SKM-1 treated with dmso at 0.1 percent for 144 hours (cell line): Measurements from ENCODE around the gene LRRC3.
"Not testable (repeated sequence)": the region's sequence is repeated elsewhere in the genome, so short reads cannot be mapped to it uniquely, and the experiment has no call there.

Source experiments
- DNase-seq: peaks from one replicate; lab custom pipeline; 2025; ENCODE audit not compliant: unreplicated experiment; lab: John Stamatoyannopoulos, UW

LRRC3 gene, protein sequence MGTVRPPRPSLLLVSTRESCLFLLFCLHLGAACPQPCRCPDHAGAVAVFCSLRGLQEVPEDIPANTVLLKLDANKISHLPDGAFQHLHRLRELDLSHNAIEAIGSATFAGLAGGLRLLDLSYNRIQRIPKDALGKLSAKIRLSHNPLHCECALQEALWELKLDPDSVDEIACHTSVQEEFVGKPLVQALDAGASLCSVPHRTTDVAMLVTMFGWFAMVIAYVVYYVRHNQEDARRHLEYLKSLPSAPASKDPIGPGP

DNA sequence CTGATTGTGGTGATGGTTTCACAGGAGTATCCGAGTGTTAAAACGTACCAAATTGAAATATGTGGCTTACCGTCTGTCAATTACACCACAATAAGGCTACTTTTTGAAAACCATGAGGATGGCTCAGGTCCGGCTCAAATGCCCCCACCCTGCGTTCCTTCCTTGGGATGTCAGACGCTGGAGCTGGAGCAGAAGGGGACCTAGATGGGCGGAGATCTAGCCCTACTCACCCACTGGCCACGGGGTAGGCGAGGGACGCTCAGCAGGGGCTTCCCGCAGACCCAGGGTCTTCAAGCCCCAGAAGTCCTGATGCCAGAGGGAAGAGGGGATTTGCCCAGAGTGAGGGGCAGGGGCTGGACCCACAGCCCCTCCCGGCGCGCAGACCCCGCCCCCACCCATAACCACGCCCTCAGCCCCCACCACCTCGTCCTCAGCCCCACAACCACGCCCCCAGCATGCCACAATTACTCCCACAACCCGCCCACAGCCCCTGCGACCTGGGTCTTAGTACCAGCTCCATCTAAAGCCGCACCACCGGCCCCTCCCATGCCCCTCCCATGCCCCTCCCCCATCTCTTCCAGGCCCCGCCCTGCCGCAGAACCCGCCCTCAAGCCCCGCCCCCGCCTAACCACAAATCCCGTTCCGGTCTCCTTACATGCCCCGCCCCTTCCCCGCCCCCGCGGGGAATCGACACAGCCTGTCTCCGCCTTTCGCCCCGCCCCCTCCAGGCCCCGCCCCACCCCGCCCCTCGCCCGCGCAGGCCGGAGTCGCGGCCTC lies at the start of gene LRRC3:
TSS of gene LRRC3 (plus strand) at position 764 of the 777 bp plus-strand sequence. CDS start 1,135 bp downstream, outside the sequence.
- DNase-seq = peak; percentile 74

DNA sequence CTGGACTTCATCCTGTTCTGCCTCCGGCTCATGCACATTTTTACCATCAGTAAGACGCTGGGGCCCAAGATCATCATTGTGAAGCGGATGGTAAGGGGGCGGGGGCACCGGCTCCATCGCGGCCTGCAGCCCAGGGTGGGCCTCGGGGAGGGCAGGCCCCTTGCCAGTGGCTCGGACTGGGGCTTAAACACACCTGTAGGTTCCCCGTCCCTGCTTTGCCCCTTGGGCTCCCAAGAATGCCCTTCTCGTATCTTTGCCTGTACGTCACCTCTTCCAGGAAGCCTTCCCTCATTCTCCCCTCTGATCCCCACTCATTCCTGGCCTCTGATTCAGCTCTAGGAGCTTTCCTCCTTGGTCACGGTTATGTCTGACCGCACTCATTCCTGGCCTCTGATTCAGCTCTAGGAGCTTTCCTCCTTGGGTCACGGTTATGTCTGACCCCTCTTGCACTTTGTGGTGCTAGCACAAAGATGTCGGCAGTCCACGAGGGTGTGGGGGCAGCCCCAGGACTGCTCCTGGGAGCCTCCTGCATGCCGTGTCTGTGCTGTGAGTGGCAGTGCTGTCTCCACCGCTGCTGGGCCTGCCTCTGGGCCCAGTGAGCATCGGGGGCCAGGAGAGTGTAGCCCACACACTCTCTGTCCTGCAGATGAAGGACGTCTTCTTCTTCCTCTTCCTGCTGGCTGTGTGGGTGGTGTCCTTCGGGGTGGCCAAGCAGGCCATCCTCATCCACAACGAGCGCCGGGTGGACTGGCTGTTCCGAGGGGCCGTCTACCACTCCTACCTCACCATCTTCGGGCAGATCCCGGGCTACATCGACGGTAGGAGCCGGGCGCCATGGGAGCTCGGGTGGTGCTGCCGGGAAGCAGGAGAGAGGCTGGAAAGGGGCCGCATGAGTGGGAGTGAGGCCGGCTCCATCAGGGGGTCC lies 49.1 kb upstream of the LRRC3 start:
- no peak for DNase-seq

DNA sequence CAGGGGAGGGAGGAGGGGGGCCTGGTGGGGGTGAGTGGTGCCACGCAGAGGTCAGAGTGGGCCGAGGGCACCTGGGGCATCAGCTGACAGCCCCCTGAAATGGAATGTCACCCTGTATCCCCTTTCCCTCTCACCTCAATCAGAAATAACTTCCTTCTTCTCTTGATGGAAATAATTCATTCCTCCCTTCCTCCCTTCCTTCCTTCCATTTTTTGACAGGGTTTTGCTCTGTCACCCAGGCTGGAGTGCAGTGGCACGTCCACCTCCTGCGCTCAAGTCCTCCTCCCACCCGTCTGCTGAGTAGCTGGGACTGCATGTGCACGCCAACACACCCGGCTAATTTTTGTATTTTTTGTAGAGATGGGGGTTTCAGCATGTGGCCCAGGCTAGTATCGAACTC lies 48.4 kb upstream of the LRRC3 start:
- no peak for DNase-seq

DNA sequence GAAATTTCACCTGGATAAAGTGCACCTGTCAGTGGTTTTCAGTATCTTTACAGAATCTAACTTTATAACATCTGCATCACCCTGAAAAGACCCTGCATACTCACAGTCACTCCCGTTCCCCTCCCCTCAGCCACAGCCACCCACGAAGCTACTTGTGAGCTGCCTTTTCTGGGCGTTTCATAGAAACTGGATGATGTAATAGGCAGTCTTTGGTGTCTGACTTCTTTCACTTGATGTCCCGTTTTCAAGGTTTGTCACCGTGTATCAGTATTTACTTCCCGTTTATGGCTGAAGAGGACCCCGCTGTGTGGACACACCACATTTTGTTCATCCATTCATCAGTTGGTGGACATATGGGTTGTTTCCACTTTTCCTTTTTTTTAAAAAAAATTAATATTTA lies 47.8 kb upstream of the LRRC3 start:
- DNase-seq = no peak

DNA sequence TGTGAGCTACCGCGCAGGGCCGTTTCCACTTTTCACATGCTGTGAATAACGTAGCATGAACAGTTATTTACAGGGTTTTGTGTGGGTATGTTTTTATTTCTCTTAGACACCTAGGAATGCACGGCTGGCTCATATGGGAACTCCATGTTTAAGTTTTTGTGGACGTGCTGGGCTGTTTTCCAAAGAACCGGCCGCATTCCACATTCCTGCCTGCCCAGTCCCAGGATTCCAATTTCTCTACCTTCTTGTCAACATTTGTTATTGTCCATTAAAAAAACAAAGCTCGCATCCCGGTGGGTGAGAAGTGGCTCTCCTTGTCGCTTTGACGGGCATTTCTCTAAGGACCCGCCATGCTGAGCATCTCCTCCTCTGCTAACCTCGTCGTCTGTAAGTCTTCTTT lies 47.1 kb upstream of the LRRC3 start:
- DNase-seq = no peak

DNA sequence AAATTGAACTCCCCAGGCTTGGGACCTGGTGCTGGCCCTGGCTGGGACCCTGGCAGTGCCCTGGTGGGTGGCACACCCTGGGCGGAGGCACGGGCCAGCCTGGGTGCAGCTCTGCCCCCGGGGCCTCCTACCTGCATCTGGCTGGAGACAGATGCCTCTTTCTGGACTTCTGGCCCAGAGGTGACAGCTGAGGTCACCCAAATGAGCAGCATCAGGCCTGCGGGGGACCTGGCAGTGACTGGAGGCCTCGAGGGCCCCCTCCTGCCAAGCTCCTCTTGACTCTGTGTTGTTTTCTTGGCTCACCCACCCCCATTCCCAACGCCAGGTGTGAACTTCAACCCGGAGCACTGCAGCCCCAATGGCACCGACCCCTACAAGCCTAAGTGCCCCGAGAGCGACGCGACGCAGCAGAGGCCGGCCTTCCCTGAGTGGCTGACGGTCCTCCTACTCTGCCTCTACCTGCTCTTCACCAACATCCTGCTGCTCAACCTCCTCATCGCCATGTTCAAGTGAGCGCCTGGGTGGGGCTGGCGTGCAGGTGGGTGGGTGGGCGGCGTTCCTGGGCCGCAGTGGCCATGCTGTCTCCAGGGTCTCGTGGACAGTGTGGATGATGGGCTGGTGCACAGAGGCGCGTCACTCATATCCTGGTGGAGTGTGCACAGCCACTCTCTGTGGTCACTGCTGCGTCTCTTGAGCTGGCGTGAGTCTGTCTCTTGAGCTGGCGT lies 41.6 kb upstream of the LRRC3 start:
- DNase-seq = no peak

DNA sequence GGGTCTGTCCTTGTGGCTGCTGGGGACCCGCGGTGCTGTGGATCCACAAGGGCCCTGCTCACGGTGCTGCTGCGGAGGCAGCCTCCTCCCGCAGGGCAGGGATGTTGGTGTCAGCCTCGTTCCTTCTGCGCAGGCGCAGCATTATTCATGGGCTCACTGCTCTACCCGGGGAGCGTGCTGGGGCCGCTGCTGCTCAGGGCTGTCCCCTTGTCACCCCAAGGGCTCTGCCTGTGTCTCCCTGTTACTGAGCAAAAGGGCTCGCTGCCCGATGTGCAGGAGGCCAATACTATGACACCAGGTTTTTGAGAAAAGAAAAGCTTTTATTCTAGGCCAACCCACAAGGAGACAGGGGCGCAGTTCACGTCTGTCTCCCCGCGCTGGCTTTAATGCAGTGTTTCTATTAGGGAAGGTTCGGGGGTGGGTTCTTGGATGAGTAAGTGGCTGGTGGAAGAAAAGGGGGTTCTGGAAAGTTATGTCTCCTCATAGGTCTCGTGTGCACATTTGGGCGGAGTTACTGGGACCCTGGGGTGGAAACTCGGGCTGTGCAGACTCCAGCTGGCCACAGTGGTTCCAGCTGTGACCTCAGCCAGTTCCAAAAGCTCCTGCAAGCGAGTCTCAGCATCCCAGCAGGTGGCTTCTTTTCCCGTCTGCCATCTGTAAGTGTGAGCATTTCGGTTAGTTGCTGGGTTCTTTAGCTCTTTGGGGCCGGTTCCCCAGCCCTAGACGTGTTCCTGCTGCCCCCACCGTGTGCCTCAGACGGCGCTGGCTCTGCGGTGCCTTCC lies 40.8 kb upstream of the LRRC3 start:
- no peak for DNase-seq

DNA sequence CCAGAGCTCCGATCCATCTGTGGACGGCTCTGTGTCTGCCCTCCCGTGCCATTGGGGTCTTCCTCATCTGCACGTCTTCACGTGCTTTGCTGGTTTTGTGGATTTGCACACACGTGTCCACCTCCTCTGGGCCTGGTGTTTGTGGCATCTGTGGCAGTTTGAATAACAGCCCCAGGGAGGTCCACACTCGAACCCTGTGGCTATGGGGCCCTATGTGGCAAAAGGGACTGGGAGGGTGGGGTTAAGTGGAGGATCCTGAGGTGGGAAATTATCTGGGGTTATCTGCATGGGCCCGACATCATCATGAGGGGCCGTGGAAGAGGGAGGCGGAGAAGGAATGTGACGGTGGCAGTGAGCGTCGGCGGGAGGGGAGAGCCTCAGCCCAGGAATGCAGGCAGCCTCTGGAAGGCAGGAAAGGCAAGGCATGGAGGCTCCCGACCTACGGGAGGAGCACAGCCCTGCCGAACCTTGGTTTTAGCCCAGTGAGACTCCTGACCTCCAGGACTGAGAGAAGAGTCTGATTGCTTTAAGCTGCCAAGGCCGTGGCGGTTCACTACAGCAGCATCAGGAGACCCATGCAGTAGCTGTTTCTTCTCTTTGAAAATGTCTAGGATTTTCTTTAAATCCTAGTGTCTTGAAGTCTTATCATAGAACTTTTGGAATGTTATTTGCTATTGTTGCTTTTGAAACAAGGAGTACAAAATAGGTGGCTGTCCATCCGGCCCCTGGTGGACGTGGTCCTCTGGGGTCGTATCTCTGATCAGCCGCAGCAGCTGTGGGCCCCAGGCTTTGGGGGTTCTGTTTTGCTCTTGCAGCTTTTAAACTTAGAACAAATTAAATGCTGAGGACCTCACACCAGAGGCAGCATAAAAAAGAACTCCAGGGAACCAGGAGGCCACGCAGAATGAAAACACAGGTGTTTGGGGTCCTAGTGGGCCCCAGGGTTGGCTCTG lies 40.0 kb upstream of the LRRC3 start:
- DNase-seq = no peak

DNA sequence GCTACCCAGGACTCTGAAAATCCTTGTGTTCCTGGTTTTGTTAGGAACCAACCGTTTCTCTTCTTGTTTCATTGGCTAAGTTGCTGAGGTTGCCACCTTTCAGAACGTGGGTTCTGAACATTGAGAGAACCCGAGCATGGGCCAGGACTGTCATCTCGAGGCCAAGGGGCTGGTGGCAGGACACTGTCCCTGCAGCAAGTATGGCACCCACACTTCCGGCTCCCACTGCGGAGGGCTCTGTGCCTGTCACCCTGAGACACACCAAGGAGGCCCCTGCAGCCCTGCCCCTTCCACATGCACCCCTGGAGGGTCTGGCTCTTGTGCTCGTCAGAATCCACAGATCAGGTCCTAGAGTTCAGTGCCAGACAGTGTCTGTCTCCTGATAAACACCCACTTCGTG lies 39.1 kb upstream of the LRRC3 start:
- DNase-seq = no peak

DNA sequence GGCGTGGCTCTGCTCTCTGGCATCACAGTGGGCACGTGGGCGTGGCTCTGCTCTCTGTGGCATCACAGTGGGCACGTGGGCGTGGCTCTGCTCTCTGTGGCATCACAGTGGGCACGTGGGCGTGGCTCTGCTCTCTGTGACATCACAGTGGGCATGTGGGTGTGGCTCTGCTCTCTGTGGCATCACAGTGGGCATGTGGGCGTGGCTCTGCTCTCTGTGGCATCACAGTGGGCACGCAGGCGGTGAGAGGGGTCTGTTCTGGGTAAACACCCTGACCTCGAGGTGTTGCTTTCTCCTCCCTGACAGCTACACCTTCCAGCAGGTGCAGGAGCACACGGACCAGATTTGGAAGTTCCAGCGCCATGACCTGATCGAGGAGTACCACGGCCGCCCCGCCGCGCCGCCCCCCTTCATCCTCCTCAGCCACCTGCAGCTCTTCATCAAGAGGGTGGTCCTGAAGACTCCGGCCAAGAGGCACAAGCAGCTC lies 37.6 kb upstream of the LRRC3 start:
- DNase-seq = not testable (repeated sequence)

DNA sequence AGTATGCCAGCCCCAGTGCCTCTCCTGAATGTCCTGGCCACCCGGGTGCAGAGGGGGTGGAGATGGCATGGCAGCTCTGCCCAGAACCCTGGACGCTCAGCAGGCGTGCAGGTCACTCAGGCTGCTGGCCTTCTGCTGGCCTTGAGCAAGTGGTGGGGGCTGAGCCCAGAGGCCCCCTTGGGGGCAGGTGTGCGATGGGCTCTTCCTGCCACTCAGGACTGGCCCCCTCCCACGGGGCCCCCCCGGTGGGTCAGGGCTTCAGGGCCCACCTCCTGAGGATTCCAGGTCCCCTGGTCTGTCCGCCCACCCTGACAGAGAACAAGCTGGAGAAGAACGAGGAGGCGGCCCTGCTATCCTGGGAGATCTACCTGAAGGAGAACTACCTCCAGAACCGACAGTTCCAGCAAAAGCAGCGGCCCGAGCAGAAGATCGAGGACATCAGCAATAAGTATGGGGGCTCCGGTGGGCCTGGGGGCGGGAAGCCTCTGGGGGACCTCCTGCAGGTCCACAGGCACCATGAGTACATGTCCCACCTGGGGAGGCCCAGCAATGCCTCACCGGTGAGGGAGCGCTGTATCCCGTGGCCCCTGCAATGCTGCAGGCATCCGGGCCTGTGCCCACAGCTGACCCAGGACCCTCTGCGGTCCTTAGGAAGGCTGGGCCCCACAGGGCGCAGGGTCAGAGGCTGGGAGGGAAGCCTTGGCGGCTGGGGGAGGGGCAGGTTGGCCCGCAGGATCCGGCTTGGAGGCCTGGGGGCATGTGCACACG lies 37.0 kb upstream of the LRRC3 start:
- no peak for DNase-seq

DNA sequence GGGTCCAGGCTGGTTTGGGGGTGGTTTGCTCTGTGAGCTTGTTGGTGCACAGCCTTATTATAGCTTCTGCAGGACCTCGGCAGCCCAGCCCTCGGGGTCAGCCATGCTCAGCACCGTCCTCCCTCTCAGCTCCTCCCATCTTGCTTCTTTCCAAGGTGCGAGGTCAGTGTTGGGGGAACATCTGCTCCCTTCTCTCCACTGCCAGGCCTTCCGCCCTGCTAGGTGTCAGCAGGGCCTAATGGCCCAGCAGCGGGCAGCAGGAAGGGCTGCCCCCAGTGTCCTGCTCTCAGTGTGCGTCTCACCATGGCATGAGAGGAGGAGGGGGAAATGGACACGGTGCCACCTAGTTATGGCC lies 36.5 kb upstream of the LRRC3 start:
- DNase-seq = no peak

DNA sequence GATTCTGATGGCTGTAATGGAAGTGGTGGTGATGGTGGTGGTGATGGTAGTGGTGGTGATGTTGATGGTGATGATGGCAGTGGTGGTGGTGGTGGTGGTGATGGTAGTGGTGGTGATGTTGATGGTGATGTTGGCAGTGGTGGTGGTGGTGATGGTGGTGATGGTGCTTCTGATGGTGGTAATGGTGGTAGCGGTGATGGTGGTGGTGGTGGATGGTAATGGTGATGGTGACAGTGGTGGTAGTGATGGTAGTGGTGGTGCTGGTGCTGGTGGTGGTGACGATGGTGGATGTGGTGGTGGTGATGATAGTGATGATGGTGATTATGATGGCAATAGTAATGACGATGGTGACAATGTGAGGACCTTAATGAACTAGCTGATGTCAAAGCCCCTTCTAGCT lies 35.6 kb upstream of the LRRC3 start:
- no peak for DNase-seq

DNA sequence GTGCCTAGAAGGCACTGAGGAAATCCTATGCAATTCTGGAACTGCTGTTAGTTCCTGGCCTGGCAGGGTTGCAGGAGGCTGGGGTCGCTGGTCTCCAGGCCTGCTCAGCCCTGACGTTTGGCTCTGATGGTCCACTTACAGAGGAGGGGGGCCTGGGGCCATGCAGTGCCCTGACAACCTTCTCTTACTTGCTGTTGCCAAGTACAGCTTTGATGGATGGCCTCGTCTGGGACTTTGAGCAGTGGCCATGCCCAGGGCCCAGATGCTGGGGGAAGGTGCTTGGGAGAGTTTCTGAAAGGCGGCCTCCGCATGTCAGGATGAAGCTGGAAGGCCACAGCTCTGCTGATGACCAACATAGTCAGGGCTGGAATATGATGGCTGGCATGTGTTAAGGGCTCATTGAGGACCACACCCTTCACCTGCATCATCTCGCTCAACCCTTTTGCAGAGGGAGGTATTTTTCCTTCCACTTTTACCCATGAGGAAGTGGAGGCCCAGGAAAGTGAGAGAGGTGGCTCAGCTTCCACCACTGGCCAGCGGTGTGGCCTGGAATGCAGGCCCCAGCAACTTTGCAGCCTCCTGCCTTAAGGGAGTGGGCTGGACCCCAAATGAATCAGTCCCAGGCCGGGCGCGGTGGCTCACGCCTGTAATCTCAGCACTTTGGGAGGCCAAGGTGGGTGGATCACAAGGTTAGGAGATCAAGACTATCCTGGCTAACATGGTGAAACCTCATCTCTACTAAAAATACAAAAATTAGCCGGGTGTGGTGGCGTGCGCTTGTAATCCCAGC lies 34.7 kb upstream of the LRRC3 start:
- DNase-seq = no peak

DNA sequence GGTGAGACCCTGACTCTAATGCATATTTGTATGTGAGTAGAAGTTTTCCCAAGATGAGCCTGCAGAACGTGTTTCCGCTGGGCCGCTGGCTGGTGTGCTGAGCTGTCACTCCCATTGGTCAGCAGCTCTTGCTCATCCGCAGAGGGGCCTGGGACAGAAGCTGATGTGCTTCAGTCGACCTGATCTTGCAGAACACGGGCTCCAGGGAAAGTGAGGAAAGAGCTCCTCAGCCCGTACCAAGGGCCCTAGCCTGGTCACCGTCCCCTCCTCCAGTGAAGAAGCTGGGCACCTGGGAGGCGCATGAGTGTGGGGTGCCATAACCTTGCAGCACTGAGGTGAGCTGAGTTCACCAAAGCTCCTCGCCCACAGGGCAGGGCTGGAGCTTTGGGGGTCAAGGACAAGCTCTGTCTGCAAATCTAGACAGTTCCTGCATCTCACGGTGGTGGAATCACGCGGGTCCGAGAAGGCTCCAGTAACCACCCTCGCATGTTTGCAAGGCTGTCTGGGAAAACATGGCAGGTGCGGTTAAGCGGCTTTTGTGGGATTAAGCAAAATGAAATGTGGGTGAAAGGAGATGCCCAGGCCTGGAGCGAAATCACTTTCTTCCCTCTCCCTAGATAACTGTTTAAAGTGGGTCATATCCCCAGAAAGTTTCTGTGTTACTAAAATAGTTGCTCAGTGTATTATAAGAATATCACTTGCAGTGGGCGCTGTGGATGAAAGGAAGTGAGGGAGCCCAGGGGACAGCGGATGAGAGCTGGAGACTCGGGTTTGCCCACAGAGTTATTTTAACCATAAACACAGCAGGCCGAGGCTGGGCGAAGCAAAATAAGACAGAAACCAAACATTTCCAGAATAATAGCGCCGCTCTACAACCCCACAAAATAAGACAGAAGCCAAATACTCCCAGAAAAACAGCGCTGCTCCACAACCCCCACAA lies 33.1 kb upstream of the LRRC3 start:
- DNase-seq = no peak

DNA sequence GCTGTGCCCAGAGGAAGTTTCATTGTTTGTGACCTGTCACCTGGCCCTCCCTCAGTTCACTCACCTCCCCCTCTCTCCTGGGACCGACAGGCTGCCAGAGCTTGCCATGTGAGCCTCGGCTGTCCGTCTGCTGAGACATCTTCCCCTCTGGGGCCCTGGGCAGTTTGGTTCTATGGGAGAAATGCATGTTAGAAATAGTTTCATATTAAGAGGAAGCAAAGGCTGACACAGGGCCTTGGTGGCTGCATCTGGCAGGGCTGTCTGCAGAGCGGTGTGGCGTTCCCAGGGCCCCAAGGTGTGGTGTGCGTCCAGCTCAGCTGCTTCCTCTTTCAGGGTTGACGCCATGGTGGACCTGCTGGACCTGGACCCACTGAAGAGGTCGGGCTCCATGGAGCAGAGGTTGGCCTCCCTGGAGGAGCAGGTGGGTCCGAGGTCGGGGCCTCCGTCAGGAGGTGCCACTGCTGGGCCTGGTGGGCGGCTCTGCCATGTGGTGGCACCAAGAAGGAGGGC lies 31.9 kb upstream of the LRRC3 start:
- no peak for DNase-seq
